CMK (cell line): ENCODE results near the gene SLC22A4.
A peak's percentile ranks its signal among the peaks of the same experiment; 100 is the strongest.

Source experiments
- DNase-seq: peaks from one replicate; pipeline ENCODE4 v3.0.0-alpha.2; 2010; ENCODE audit warnings: low read depth

The SLC22A4 gene

DNA sequence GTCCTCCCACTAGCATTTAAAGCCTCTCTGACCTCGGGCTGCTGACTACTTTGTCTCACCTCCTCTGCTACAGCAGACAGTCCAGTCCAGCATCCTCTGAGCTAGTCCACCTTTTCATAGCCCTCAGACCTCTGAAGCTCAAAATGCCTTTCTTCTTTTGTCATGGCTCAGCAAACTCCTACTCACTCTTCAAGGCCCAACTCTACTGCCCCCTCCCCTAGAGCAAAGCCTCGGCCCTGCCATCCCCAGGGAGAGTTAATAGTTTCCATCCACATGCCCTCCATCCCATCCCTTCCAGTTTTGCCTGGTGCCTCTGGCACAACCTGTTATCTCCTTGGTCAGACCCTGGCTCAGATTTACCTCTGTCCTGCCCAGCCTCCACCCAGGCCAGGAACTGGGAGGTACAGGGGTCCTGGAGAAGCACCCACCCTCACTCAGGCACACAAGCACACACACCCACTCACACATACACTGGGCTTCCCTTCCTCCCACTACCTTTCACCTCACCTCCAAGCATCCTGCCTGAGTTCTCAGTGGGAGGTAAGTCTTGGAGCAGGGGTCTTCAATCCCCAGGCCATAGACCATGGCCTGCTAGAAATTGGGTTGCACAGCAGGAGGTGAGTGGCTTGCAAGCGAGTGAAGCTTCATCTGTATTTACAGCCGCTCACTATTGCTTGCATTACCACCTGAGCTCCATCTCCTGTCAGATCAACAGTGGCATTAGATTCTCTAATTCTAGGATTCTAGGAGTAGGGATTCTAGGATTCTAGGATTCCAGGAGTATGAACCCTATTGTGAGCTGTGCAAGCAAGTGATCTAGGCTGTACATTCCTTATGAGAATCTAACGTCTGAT is 18.6 kb upstream of the SLC22A4 start:
- DNase-seq = no peak

DNA sequence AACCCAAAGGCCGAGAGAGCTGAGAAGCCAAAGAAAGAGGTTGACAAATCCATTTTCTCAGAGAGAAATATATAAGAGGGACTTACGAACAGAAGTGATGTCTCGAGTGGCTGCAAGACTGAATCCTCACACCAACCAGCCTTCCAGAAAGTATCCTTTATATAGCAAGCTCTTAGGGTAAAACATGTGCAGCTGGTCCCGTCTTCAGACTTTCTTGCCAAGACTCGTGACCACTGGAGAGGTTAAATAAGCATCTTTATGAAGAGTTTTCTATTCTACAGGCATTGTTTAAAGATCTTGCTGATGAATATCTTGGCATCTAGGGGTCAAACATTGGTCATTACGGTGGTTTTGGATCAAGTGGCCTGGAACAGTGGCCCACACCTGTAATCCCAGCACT is 16.9 kb upstream of the SLC22A4 start:
- no peak for DNase-seq

DNA sequence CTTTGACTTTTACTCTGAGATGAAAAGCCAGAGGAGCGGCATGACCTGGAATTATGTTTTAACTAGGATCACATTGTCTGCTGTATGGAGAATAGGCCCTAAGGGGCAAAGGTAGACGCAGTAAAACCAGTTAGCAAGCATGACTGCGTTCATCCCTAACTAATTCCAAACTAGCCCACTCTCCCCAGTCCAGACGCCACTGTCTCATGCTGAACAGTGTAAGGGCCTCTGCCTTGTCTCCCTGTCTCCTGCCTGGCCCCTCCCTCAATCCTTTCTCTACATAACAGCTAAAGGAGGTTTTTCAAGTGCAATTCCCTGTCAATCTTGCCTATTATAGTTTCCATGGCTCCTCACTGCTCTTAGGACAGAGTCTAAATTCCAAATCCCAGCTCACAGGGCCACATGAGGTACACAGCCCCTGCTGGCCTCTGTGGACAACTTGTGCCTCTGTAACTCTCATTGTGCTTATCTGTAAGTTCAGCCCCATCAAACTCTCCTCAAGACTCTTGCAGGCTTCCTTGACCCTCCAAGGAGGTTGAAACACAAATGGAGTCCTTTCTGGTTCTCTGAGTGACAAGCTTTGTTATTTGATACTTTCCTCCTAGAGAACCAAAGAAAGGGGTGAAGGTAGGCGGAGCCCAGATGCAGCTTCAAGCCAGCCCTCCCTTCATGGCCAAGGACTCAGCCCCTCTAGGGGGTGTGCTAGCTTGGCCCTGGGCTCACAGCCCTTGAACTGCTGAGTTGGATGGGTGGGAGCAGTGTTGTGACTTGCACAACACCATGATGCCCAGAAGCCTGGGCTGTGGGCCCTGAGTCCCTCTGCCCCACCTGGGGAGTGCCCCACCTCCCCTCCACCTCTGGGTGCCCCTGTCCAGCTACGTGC is 16.0 kb upstream of the SLC22A4 start:
- DNase-seq = no peak

DNA sequence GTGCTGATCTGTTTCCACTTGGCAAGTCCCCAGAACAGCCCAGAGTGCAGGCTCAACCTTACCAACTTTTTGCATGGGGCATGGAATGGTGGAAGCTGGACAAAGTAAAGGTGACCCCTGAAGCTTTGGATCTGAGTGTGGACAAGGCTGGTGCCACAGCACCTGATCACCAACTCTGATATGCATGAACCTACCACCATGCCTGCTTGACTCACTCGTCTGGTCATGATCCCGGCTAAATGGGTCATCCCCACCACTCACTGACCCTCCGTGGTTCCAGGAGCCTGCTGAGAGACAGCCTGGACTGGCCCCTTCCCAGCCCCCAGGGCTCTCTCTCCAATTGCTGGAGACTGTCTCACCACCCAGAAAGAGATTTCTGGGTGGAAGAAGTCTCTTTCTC is 14.4 kb upstream of the SLC22A4 start:
- no peak for DNase-seq

DNA sequence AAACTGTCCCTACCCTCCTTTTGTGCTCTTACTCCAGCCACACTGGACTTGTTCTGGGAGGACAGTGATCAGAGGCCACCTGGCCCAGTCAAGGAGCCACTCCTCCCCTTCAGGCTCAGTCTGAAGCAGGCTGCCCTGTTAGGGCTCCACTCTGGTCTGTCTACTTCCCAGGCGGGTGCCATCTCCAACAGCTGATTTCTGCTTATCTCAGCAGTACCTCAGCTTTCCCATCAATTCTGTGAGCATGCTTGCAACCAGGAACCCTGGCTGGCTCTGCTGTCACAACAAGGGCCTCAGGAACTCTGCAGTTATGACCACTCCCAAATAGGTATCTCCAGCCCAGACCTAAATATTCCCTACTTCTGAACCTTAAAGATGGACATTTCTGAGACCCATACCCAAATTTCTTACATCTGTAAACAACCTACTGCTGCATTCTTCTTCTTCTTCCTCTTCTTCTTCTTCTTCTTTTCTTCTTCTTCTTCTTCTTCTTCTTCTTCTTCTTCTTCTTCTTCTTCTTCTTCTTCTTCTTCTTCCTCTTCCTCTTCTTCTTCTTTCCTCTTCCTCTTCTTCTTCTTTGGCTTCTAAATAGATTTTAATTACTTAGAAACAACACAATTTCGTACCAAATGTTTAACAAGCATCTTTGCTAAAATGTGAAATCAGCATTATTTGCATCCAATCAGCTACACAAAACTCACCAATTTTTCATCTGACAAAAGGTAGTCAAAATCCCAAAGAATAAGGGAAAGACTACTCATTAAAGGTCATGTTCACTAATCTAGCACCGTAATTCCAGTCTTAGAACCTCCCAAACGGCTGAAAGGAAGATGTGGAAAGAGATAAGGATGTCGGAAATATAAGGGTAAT is 13.6 kb upstream of the SLC22A4 start:
- DNase-seq = no peak

DNA sequence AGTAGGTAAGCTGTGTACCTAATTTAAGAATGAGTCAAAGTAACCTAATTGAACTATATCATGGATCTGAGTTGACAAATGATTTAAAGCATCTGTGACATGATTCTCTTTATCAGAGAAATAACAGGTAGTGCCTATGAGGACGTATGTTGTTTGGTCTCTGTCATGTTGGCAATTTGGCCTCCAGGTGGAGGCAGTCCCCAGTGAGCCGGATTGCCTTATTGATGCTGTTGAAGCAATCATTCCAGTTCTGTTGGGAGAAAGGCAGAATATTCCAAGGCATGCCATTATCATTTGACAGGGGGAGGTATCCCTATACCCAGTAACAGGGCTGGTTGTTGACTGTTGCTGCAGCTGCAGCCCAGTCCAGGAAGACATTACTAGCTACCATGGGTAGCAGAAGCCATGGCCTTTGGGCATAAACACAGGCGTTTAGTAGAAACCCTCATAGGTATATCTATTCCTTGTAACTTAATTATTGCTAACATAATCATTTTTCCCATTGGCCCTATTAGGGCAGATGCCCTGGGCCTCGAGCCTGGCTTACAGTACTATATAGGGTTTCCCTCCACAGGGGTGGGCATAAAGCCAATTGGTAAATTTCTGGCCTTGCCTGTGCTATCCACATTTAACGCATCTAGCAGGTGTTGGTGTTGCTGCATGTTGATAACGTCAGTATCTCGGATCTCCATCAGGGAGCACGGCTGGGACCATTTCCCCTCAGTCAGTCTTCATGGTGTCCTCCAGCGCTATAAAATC is 12.2 kb upstream of the SLC22A4 start:
- DNase-seq = no peak

DNA sequence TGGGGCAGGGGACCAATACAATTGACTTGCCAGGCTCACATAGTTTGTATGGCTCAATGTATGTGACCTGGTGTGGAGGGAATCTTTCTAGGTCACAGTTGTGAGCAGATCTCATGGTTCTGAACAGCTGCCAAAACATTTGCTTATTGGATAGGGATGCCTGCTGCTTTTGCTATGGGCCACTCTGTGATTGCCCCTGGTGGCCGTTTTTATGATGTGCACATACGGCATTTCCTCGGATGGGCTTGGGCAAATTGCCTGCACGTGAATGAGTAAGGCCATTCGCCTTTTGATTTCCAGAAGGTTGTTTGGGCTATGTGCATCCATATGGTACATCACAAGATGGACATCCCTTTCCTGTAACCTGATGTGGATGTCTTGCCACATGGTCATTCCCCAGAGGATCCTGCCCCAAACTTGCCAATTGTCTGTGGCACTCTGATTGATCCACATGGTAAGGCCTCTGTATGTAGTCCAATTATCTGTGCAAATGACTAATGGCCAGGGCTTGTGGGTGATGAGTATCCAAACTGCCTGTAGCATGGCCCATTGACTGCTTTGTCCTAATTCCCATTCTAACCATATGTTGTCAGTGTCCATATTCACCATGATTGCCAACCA is 10.7 kb upstream of the SLC22A4 start:
- DNase-seq = no peak

DNA sequence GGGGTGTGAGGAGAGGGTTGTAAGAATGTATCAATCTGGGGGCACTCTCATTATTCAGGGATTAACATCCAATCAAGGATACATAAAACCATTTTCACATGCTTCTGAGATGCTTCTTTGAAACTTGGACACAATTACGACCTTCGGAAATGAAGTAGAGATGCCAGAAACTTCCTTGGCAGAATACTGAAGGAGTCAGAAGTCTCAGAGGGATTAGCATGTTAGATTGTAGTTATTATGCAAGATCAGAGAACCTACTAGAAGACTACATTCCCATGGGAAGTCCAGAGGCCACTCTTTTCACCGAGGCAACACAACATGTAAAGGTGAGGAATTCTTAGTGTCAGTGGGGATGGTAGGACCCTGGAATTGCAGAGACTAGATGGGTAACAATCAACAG is 5.1 kb upstream of the SLC22A4 start:
- DNase-seq = no peak

DNA sequence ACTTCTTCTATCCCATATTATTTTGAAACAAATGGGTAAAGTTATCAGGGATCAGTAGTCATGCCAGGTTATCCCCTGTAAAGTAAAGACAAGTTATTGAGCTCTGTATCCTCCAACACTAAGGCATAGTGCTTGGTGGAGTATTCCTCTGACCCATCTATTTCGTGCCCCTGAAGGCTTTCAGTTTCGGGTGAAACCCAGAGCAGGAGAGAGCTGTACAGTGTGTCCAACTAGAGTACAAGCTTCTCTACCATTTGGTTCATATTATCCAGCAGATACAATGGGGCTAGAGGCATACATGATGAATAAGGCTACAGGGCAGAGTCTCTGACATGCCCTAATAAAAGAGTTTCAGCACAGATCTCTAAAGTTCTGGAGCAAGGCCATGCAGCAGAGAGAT is 3.2 kb upstream of the SLC22A4 start:
- no peak for DNase-seq

DNA sequence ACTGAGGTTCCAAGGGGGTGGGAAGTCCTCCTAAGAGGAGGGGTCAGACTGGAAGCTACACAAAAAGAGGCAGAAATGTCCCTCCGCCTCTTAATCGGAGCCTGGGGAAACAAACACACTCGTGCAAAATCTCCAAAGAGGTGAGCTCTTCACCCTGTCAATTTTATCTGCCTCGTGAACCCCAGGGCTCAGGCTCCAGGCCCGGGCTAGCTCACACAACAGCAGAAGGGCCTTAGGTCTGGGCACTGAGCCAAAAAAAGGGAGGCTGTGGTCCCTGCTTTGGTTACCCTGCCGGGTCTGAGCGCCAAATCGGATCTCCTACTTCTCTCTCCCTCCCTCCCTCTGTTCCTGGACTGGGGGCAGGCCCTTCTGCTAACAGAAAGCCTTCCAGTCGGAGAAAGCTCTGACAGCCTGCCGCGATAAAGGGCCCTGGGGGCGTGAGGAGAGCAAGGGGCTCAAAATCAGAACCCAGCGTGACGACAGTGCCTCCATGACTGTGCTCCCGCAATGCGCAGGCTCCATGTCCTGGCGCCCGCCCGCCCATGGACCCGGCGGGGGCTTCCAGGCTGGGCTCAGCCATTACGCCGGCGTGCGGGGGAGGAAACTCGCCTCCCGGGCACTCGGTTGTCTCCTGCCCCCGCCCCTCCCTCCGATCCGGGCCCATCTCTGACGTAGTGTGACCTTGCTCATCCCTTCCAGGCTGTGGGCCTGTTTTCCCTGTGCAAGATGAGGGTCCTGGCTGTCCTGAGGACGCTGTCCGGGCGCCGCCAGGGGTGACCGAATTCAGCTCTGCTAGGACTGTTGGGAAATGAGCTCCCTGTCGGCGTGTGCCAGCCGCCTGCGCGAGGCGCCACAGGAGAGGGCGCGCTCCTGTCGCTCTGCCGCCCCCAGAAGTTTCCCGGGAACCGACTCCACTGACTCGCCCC is 865 bp upstream of the SLC22A4 start:
- DNase-seq = peak; percentile 65

DNA sequence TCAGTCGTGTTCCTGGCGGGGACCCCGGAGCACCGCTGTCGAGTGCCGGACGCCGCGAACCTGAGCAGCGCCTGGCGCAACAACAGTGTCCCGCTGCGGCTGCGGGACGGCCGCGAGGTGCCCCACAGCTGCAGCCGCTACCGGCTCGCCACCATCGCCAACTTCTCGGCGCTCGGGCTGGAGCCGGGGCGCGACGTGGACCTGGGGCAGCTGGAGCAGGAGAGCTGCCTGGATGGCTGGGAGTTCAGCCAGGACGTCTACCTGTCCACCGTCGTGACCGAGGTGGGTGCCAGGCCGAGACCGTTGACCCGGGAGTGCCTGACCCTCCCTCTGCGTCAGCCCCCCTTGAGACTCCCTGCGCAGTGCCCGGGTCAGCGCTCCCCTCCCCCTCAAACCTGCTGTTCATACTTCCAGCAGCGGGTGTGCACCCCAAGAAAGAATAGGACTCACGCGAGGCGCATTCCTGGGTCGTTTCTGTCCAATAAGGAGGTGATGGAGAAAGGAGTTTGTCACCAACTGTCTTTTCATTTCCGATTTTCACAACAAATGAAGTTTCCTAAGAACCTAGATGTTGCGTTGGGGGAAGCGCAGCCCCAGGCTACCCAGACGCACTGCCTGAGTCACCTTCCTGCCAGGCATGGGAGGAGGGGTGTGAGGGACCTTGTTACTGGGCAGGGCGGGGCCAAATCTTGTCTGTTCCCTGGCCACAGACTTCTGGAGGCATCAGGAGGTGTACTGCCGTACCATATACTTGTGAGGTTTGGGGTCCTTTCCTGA is 722 bp downstream of the SLC22A4 start:
- DNase-seq = no peak

DNA sequence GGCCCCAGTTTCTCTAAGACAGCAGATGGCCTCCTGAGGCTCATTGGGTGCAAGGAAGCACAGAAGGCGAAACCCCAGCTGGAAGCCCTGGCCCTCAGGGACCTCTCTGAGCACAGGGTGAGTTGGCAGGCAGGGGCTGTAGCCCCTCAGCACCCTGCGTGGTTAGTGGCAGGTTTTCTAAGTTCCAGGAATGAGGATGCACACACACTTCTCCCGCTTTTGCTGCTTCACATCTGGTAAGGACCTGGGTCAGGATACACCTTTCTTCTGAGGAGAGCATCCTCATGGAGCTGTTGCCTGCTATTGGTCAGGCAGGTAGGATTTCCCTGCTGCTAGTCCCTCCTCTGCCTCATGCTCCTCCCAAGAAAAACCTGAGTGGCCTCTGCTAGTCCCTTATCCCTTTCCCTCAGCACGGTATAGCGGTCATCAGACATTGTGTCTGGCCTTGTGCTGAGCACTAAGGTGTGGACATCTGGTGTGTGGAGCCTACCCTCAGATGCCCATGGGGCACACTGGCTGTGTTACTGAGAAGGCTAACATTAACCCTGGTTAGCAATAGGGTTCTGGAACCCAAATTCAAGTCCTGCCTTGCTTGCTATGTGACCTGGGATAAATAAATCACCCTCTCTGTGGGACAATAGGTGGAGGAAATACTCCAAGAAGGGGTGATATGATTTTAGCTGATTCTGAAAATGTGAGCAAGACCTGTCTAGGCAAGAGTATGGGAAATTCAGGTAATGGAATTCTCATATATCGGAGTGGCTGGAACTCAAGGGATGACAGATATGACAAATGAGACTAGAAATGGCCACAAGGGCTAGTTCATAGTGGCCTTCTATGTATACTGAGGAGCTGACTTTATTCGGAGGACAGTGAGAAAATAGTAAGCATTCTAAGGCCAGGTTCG is 1.6 kb downstream of the SLC22A4 start:
- DNase-seq = no peak

DNA sequence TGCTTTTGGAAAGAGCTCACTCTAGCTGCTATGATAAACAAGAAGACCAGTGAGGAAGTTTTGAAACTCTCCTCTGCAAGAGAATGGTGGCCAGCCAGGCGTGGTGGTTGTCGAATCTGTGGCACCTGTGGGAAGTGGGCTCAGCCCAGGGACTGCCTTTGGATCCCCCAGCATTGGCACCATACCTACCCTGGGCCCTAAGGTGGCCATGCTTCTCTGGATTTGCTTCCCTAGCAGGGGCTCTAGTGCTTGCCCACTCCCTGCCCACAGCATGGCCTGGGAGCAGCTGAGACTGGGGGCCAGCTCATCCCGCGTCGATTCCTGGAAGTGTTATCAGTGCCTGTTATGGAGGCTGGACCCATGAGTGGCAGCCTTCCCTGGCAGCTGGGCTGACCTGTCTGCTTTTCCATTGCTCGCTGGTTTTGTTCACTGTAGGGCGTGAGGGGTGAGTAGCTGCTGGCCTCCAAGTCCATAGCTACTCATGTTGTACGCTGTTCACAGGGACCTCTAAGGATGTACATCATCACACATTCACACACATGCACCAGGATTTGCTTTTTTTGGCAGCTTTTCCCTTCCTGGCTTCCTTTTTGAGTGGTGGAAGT is 2.3 kb downstream of the SLC22A4 start:
- DNase-seq = no peak

DNA sequence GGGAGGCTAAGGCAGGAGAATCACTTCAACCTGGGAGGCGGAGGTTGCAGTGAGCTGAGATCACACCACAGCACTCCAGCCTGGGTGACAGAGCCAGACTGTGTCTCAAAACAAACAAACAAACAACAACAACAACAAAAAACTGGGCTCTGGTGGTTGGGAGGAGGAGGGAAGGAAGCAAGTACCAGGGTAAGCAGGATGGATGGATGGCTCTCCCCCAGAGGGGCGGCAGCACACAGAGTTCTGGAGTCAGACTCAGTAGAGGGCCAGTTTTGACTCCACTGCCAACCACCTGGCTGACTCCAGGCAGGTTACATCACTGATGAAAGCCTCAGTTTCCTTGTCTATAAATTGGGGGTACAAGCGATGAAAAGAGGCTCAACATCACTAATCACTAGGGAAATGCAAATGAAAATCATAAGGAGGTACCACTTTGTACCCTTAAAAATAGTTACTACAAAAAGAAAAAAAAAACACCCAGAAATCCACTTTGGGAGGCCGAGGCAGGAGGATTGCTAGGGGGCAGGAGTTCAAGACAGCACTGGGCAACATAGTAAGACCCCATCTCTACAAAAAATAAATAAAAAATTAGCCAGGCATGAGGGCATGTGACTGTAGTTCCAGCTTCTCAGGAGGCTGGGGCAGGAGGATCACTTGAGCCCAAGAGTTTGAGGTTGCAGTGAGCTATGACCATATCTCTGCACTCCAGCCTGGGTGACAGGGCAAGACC is 3.2 kb downstream of the SLC22A4 start:
- DNase-seq = no peak

DNA sequence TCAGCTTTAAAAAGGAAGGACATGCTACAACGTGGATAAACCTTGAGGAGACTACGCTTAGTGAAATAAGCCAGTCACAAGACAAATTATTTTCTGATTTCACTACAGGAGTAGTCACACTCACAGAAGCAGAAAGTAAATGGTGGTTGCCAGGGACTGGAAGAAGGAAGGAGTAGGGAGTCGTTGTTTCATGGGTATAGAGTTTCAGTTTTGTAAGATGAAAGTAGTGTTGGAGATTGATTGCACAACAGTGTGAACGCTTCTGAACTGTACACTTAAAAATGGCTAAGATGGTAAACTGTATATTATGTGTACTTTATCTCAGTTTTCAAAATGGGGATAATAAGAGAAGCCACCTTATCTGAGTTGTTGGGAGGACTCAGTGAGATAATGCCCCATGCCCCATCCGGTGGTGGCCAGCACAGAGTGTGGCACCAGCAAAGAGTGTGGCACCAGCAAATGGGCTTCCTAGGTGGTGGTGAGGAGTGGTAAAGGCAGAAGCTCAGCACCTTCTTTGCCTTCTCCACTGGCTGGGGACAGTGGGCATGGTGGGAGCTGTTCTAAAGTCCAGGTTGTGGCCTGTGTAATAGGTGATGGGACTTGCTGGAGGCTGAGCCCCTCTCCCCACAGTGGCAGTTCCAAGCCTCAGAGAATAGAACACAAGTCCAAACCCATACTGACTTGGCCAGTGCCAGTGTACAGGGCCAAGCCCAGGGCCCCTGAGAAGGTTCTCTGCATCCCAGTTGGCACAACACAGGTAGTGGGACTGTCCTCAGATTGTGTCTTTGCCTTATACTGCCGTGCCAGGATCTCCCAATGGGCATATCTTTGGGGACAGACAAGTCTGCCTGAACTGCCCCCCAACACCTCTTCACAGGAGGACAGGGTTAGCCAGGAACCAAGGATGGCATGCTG is 4.4 kb downstream of the SLC22A4 start:
- no peak for DNase-seq

DNA sequence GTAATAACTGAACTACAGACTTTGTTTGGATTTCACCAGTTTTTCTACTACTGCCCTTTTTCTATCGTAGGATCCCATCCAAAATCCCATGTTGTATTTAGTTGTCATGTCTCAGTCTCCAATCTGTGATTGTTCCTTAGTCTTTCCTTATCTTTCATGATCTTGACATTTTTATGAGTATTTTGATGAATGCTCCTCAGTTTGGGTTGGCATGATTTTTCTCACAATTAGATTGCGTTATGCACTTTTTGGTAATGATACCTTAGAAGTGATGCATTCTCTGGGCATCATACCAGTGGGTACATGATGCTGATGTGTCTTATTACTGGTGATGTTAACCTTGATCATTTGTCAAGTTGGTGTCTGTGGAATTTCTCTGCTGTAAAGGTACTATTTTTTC is 5.7 kb downstream of the SLC22A4 start:
- DNase-seq = no peak
